Measurements from ENCODE around the gene SEC22A.

GRCh38 chr3:123282461-123282860, 80.7 kb downstream of the SEC22A start:
- TF ChIP-seq POLR2AphosphoS5 (IDR thresholded peaks at IDR 0.05; ENCODE audit: low read depth) (no peak), CTCF (IDR thresholded peaks at IDR 0.05; ENCODE audit: insufficient read depth, low read length) (no peak), SPI1 (IDR thresholded peaks at IDR 0.05; ENCODE audit: borderline replicate concordance, low read depth) (no peak), GABPA (IDR thresholded peaks at IDR 0.05; ENCODE audit: low read depth) (no peak)
